Large intestine (tissue), 3 donors: Measurements from ENCODE around the gene RIN1. TPM values are rescaled to one million over a fixed set of nuclear protein-coding genes. Genes with fewer than 3 reads are reported as not detected.

Experiments used
- DNase-seq, 2 donors: peaks; one replicate each; pipeline versions ENCODE4 v3.0.0 to v3.0.0-alpha.2; 2013
- H3K27ac ChIP-seq: one replicate; pipeline ENCODE4 v1.5.1; 2013; ENCODE audit warnings: low read length
- H3K27me3 ChIP-seq: 2 replicates; pipeline ENCODE4 v1.6.1; 2013; ENCODE audit warnings: low read length; ENCODE audit not compliant: control insufficient read depth, insufficient read depth
- H3K36me3 ChIP-seq: 2 replicates; pipeline ENCODE4 v1.6.1; 2013; ENCODE audit warnings: low read length; ENCODE audit not compliant: control insufficient read depth, insufficient read depth
- H3K4me1 ChIP-seq: one replicate; pipeline ENCODE4 v1.6.1; 2013; ENCODE audit warnings: low read length; ENCODE audit not compliant: control insufficient read depth, insufficient read depth
- H3K4me3 ChIP-seq: one replicate; pipeline ENCODE4 v1.5.1; 2013; ENCODE audit warnings: low read length
- H3K9me3 ChIP-seq: one replicate; pipeline ENCODE4 v1.6.1; 2013; ENCODE audit warnings: mild to moderate bottlenecking, low read depth, low read length, moderate library complexity; ENCODE audit not compliant: control insufficient read depth
- WGBS: methylation state at CpG from one replicate; pipeline ENCODE4 v1.1.5; 2013; ENCODE audit warnings: low lambda C conversion rate; ENCODE audit not compliant: insufficient coverage; 5-methylcytosine and 5-hydroxymethylcytosine counted together
- polyA plus RNA-seq: library from polyadenylated mRNA; unstranded; fragments of 120-200 nt; gene quantifications from one replicate; pipeline ENCODE4 v1.2.1, GENCODE V29; 2013

Gene RIN1
- polyA plus RNA-seq, 1 donor: 5.2 TPM

DNA sequence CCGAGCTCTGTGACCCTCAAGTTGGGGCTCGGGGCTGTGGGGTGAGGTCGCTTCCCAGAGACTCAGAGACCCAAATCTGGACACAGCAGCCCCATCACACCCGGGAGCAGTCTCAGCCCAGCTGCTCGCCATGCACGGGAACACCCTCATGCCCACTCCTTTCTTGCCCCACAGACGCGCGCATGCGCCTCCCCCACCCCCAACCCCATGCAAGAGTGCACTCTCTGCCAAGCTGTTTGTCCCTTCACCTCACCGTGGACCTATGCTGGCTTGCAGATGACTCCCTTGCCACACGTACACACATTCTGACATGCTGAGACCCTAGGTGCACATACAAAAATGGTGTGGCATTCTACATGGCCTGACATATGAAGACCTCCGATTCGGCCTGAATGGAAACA lies 18.9 kb downstream of the RIN1 start:
- Histone ChIP-seq H3K27ac (peak overlapping the region; percentile 79), H3K4me1 (peaks cover 34% of the 10 kb centered on the region), H3K27me3 (no peaks in the 10 kb centered on the region), H3K36me3 (no peaks in the 10 kb centered on the region), H3K4me3 (peak overlapping the region; percentile 15), H3K9me3 (peaks cover 5% of the 10 kb centered on the region)
- peak in 1 of 2 donors; percentile 29 for DNase-seq
- WGBS: 68% methylated on average over 4 of the region's 14 CpGs

DNA sequence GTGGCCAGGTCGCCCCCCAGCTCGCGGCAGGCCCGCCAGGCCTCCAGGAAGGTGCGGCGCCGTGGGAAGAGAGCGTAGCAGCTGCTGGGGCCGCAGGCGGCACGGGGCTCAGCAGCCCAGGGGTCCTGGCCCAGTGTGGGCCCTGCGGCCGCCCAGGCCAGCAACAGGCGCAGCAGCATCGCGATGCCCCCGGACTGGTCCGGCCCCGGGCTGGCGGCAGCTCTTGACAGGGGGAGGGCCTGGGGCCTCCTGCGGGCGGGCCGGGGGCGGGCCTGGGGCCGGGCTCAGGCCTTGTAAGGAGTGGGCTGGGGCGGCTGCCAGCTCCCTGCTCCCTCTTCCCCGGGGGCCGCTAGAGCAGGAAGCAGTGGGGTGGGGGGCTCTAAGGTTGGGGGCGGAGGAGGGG lies 19.4 kb downstream of the RIN1 start, which contains the start of gene CD248:
TSS of gene CD248 (minus strand) at position 196 of the 403 bp plus-strand sequence. CDS start at position 179, 17 bp downstream.
- H3K4me1 ChIP-seq: peaks cover 34% of the 10 kb centered on the region
- peaks cover 5% of the 10 kb centered on the region for H3K9me3 ChIP-seq
- DNase-seq: peak in 1 of 2 donors; percentile 63
- no peaks in the 10 kb centered on the region for H3K27me3 ChIP-seq
- no peaks in the 10 kb centered on the region for H3K36me3 ChIP-seq
- peak within 1 kb of the TSS; percentile 79 for H3K27ac ChIP-seq
- peak within 1 kb of the TSS; percentile 59 for H3K4me3 ChIP-seq
- WGBS: no CpG with 5 or more reads among the region's 29 CpGs

DNA sequence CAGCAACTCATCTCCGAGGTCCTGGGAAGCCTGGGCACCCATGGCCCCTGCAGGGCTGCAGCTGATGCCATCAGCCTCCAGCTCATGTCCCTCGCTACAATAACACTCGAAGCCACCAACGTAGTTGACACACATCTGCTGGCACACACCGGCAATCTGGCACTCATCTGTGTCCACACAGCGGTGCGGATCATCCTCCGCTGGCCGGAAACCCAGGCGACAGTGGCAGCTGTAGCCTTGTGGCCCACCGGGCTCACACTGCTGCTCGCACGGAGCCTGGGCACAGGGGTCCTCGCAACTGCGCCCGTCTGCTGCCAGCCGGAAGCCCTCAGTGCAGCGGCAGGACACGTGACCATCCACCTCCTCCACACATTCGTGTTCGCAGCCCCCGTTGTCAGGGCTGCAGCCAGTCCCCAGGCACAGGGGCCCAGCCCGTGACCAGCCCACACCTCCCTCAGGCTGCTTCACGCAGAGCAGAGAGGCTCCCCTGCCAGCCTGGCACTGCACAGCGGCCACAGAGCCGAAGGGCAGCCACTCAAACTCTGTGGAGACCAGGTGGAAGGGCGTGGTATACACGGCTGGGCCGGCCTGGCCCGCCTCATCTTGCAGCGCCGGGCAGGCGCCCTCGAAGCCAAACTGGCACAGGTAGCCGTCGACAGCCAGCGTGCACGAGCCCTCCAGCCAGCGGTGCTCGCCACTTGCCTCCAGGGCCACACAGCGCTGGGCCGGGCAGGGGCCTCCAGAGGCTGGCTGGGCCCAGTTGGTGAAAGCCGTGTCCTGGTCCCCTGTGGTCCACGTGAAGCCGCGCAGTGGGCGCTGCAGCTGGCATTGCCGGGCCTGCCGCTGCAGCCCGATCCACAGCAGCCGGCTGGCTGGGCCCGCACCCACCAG lies 20.1 kb downstream of the RIN1 start:
- Histone ChIP-seq H3K36me3 (no peaks in the 10 kb centered on the region), H3K27me3 (no peaks in the 10 kb centered on the region), H3K4me3 (peak overlapping the region; percentile 59), H3K27ac (peak overlapping the region; percentile 49), H3K4me1 (peaks cover 34% of the 10 kb centered on the region), H3K9me3 (peaks cover 5% of the 10 kb centered on the region)
- no CpG with 5 or more reads among the region's 52 CpGs for WGBS
- no peak for DNase-seq

DNA sequence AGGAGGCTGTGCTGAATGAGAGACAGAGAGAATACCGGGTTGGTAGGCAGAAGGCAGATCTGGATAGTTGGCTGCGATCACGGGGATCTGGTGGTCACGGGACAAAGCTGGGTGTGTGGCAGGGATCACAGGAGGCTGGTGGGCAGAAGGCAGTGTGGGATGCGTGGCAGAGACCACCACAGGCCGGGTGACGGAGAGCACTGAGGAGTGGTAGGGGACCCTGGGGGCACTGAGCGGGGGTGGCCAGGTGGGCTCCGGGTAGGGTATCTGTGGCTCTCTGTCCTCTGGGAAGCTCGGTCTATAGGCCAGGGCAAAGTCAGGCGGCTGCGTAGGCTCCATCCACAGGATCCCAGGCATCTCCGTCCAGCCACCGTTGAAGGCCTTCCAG lies 20.7 kb downstream of the RIN1 start:
- H3K27ac ChIP-seq: peak overlapping the region; percentile 49
- WGBS: no CpG with 5 or more reads among the region's 14 CpGs
- DNase-seq: no peak
- no peaks in the 10 kb centered on the region for H3K27me3 ChIP-seq
- peak overlapping the region; percentile 59 for H3K4me3 ChIP-seq
- no peaks in the 10 kb centered on the region for H3K36me3 ChIP-seq
- H3K9me3 ChIP-seq: peaks cover 5% of the 10 kb centered on the region
- peaks cover 34% of the 10 kb centered on the region for H3K4me1 ChIP-seq

DNA sequence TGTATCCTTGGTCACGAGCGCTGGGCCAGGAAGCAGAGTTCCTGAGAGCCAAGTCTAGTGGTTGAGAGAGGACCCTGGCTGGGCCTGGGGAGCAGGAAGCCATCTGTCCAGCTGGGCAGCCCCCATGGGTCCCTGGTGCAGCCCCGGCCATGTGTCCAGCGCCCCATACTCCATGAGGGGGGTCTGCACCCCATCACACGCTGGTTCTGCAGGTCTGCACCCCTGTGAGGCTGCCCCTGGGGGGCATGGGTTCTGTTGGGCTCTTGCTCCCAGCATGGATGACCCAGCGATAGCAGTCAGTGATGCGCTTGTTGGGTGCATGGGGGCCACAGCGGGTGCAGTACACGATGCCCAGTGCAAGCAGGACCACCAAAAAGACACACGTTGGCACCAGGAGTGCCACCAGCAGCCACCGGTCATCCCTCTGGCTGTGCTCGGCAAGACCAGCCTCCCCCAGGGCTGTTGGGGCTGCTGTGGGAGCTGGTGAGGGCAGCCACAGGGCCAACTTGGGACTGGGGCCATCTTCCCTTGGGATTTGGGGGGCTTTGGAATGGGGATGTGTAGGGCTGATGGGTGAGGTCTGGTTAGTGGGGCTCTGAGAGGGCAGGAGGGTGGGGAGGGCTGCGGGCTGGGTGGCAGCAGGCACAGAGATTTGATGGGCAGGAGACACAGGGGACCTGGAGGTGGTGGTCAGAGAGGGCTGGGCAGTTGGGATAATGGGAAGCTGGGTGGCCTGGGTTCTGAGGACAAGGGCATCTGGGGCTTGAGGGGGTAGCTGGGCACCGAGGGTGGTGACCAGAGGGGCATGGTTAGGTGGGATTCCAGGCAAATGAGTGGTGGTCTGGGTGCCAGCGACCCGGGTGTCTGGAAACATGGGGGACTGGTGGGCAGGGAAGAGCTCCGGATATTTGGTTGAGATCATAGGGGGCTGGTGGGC lies 21.4 kb downstream of the RIN1 start:
- Histone ChIP-seq H3K4me1 (peaks cover 34% of the 10 kb centered on the region), H3K36me3 (no peaks in the 10 kb centered on the region), H3K9me3 (peaks cover 5% of the 10 kb centered on the region), H3K27ac (peak overlapping the region; percentile 99), H3K4me3 (peak overlapping the region; percentile 59), H3K27me3 (no peaks in the 10 kb centered on the region)
- no CpG with 5 or more reads among the region's 17 CpGs for WGBS
- no peak for DNase-seq

DNA sequence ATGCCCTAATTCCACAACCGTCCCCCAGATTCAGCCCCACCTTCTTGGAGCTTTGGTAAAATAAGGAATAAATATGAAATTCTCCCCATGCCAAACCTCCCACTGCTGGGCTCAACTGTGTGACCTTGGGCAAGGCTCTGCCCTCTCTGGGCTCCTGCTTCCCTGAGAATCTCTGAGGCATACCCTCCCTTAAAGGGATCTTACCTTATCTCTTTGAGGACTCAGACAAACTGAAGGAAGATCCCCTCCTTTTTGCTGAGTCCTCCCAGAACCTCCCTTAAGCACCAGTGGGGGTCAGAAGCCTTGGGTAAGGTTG lies 22.1 kb downstream of the RIN1 start:
- peaks cover 34% of the 10 kb centered on the region for H3K4me1 ChIP-seq

DNA sequence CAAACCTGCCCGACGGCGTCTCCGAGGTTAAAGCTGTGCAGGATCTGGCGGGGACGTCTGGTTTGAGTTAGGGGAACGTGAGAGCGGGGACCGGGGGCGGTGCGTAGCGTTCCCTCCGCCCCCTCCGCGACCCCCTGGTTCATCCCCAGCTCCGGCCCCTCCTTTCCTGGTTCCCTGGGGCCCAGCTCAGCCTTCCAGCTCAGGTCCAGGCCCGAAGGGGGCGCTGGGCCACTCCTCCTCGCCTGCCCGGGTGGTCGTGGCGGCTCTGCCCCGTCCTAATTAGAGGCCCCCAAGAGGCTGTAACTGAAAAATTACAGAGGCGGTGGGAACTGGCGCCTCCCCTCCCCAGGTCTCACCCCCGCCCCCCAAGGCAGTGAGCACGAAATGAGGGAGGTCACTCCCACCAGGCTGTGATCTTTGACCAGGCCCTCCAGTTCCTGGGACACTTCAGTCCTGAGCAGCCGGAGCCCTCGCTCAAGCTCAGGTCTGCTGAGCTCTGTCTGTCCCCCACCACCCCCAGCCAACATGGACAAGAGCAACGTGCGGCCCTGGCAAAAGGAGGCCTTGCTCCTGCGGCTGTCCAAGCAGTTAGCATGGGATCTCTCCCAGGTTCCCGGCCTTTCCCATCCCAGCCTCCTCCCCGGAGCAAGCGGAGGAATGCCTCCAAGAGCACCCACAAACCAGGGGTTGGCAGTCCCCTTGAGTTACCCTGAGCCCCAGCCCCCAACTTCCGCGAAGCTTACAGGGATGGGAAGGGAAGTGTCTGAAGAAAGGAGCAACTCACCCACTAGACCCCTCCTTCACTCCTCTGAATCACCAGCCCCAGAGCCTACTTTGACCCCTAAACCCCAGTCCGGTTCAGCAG lies 22.7 kb downstream of the RIN1 start:
- peak overlapping the region; percentile 59 for H3K4me3 ChIP-seq
- no peaks in the 10 kb centered on the region for H3K36me3 ChIP-seq
- H3K9me3 ChIP-seq: no peaks in the 10 kb centered on the region
- peaks cover 28% of the 10 kb centered on the region for H3K4me1 ChIP-seq
- H3K27ac ChIP-seq: peak overlapping the region; percentile 99
- no peaks in the 10 kb centered on the region for H3K27me3 ChIP-seq
- DNase-seq: peak in 1 of 2 donors; percentile 60
- no CpG with 5 or more reads among the region's 38 CpGs for WGBS

More for the DNA sequence above, 22.1 kb downstream of the RIN1 start:
- WGBS: no CpG with 5 or more reads among the region's 1 CpG
- Histone ChIP-seq H3K9me3 (no peaks in the 10 kb centered on the region), H3K27ac (peak overlapping the region; percentile 99), H3K27me3 (no peaks in the 10 kb centered on the region), H3K4me3 (peak overlapping the region; percentile 59), H3K36me3 (no peaks in the 10 kb centered on the region)
- DNase-seq: no peak

DNA sequence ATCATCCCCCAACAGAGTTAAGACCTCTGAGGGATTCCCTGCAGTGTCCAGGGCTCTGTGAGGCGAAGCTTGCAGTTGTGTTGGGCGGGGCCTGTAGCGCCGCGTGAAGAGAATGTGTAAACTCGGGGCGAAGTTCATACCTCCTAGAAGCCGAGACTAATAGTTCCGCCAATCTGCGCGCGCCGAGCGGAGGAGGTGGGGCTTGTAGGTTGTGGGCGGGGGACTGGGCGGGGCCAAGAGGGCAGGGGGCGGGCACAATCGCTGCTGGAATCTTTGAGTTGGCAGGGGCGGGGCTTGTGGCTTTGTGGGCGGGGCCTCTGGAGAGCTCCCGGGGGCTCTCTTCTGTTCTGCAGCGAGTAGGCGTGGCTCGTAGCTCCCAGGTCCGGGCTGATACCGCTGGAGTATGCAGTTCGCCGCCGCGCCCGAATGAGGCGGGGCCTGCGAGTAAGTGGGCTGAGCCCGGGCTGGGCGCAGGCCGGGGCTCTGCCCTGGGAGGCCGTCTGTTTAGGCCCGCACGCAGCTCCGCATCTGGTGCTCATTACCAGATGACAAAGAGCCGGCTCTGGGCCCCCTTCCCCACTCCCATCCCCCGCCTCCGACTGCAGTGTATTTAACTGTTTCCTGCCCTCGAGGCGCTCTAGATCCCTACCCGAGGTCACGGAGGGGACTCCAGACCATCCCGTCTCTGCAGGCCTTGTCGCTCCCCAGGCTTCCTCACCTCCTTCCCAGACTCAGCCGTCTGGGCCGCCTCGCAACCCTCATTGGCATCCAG lies 23.5 kb downstream of the RIN1 start:
- H3K9me3 ChIP-seq: no peaks in the 10 kb centered on the region
- peak; percentile 99 for DNase-seq
- peak overlapping the region; percentile 59 for H3K4me3 ChIP-seq
- H3K27me3 ChIP-seq: no peaks in the 10 kb centered on the region
- WGBS: no CpG with 5 or more reads among the region's 52 CpGs
- H3K4me1 ChIP-seq: peaks cover 20% of the 10 kb centered on the region
- peak overlapping the region; percentile 99 for H3K27ac ChIP-seq
- H3K36me3 ChIP-seq: no peaks in the 10 kb centered on the region

DNA sequence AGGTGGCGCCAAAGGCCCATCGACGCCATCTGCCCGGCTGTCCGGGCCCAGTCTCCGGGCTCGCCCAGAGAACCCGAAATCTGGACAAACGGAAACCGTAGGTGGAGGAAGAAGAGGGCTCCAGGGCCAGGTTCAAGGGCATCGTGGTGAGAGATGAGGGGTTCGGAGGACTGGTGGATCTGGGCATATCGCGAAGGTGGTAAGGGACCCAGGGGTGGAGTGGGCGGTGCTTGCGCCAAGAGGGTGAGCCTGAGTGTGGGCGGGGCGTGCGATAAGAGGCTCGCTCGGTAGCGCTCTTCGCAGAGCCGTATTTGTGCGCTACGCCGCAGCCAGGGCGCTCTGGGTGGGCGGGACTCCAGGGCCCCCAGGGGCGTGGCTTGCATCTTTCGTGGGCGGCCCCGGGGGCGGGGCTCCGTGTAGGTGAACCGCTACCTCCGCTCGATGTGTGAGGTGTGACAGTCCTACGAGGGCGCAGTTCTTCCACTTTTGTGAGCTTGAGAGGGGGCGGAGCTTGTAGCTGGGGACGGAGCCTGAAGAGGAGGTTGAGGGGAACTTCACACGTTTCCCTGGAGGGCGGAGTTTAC lies 24.2 kb downstream of the RIN1 start:
- H3K4me3 ChIP-seq: peak overlapping the region; percentile 58
- peaks cover 13% of the 10 kb centered on the region for H3K4me1 ChIP-seq
- H3K27ac ChIP-seq: peak overlapping the region; percentile 98
- no peaks in the 10 kb centered on the region for H3K36me3 ChIP-seq
- WGBS: no CpG with 5 or more reads among the region's 44 CpGs
- H3K27me3 ChIP-seq: no peaks in the 10 kb centered on the region
- no peaks in the 10 kb centered on the region for H3K9me3 ChIP-seq
- peak; percentile 93 to 97 for DNase-seq
